ENCODE measurements around the gene SLC10A7. TPM values are rescaled to one million over a fixed set of nuclear protein-coding genes. Genes with fewer than 3 reads are reported as not detected.

SLC10A7 gene
- total RNA-seq, 1 donor from 2014 or later, result 8.9 TPM

- Mint-ChIP-seq H3K4me3 (ENCODE audit: unreplicated experiment) (no peak overlapping the region), H3K27ac (ENCODE audit: unreplicated experiment) (no peak overlapping the region), H3K9me3 (ENCODE audit: unreplicated experiment) (peaks cover 2% of the 10 kb centered on the region), H3K36me3 (ENCODE audit: low read depth, unreplicated experiment) (no peaks in the 10 kb centered on the region), H3K4me1 (ENCODE audit: low read depth, unreplicated experiment) (no peaks in the 10 kb centered on the region), H3K27me3 (ENCODE audit: low read depth, unreplicated experiment) (no peaks in the 10 kb centered on the region)
- H3K9ac ChIP-seq (ENCODE audit: low read length), result no peak overlapping the region
- no peak overlapping the region for H3K4me3 ChIP-seq (ENCODE audit: insufficient read depth, low read depth, low read length)
- peaks cover 3% of the 10 kb centered on the region for H4K20me1 ChIP-seq (ENCODE audit: insufficient read depth, low read length)
- no peaks in the 10 kb centered on the region for H3K27me3 ChIP-seq (ENCODE audit: insufficient read depth, low read length)
- no peak for TF ChIP-seq CTCF (IDR thresholded peaks at IDR 0.05; ENCODE audit: insufficient read depth, low read depth, low read length)
- no peak for TF ChIP-seq EZH2 (IDR thresholded peaks at IDR 0.05; ENCODE audit: insufficient read depth, low read length)
- no peaks in the 10 kb centered on the region for H3K36me3 ChIP-seq (ENCODE audit: insufficient read depth, low read length)
- DNase-seq (ENCODE audit: low read depth) (no peak), FAIRE-seq (no peak)
- H2AFZ ChIP-seq (ENCODE audit: low read depth, low read length), result no peak overlapping the region
- H3K9me3 ChIP-seq (ENCODE audit: insufficient read depth, low read depth, low read length), result no peaks in the 10 kb centered on the region
- H3K4me1 ChIP-seq (ENCODE audit: insufficient read depth, low read length), result no peaks in the 10 kb centered on the region
- no peak overlapping the region for H3K27ac ChIP-seq (ENCODE audit: low read depth, low read length)
- H3K79me2 ChIP-seq (ENCODE audit: insufficient read depth, low read length), result no peaks in the 10 kb centered on the region
- no peak overlapping the region for H3K4me2 ChIP-seq (ENCODE audit: low read length)
Observed at GRCh38 chr4:146389561-146389960, 132.2 kb downstream of the SLC10A7 start.

- no peaks in the 10 kb centered on the region for H3K9me3 ChIP-seq (ENCODE audit: insufficient read depth, low read depth, low read length)
- Mint-ChIP-seq H3K4me3 (ENCODE audit: unreplicated experiment) (no peak overlapping the region), H3K9me3 (ENCODE audit: unreplicated experiment) (no peaks in the 10 kb centered on the region), H3K27me3 (ENCODE audit: low read depth, unreplicated experiment) (no peaks in the 10 kb centered on the region), H3K27ac (ENCODE audit: unreplicated experiment) (no peak overlapping the region), H3K36me3 (ENCODE audit: low read depth, unreplicated experiment) (no peaks in the 10 kb centered on the region), H3K4me1 (ENCODE audit: low read depth, unreplicated experiment) (peaks cover 14% of the 10 kb centered on the region)
- H3K27me3 ChIP-seq (ENCODE audit: insufficient read depth, low read length), result no peaks in the 10 kb centered on the region
- no peaks in the 10 kb centered on the region for H3K36me3 ChIP-seq (ENCODE audit: insufficient read depth, low read length)
- H3K79me2 ChIP-seq (ENCODE audit: insufficient read depth, low read length), result no peaks in the 10 kb centered on the region
- no peak overlapping the region for H3K27ac ChIP-seq (ENCODE audit: low read depth, low read length)
- H4K20me1 ChIP-seq (ENCODE audit: insufficient read depth, low read length), result peaks cover 6% of the 10 kb centered on the region
- H3K4me2 ChIP-seq (ENCODE audit: low read length), result no peak overlapping the region
- no peak overlapping the region for H2AFZ ChIP-seq (ENCODE audit: low read depth, low read length)
- DNase-seq (ENCODE audit: low read depth), result no peak
- no peak for TF ChIP-seq EZH2 (IDR thresholded peaks at IDR 0.05; ENCODE audit: insufficient read depth, low read length)
- no peak for FAIRE-seq
- no peak overlapping the region for H3K4me3 ChIP-seq (ENCODE audit: insufficient read depth, low read depth, low read length)
- no peak overlapping the region for H3K9ac ChIP-seq (ENCODE audit: low read length)
- H3K4me1 ChIP-seq (ENCODE audit: insufficient read depth, low read length), result no peaks in the 10 kb centered on the region
Observed at GRCh38 chr4:146382194-146382593, 139.5 kb downstream of the SLC10A7 start.

- no peaks in the 10 kb centered on the region for H3K36me3 ChIP-seq (ENCODE audit: insufficient read depth, low read length)
- Mint-ChIP-seq H3K27me3 (ENCODE audit: low read depth, unreplicated experiment) (no peaks in the 10 kb centered on the region), H3K9me3 (ENCODE audit: unreplicated experiment) (peaks cover 3% of the 10 kb centered on the region), H3K4me1 (ENCODE audit: low read depth, unreplicated experiment) (peaks cover 14% of the 10 kb centered on the region), H3K27ac (ENCODE audit: unreplicated experiment) (no peak overlapping the region), H3K36me3 (ENCODE audit: low read depth, unreplicated experiment) (peaks cover 2% of the 10 kb centered on the region), H3K4me3 (ENCODE audit: unreplicated experiment) (no peak overlapping the region)
- FAIRE-seq (no peak), DNase-seq (ENCODE audit: low read depth) (no peak)
- peaks cover 6% of the 10 kb centered on the region for H4K20me1 ChIP-seq (ENCODE audit: insufficient read depth, low read length)
- H3K9ac ChIP-seq (ENCODE audit: low read length), result no peak overlapping the region
- no peaks in the 10 kb centered on the region for H3K27me3 ChIP-seq (ENCODE audit: insufficient read depth, low read length)
- H3K9me3 ChIP-seq (ENCODE audit: insufficient read depth, low read depth, low read length), result no peaks in the 10 kb centered on the region
- no peaks in the 10 kb centered on the region for H3K4me1 ChIP-seq (ENCODE audit: insufficient read depth, low read length)
- no peak overlapping the region for H2AFZ ChIP-seq (ENCODE audit: low read depth, low read length)
- H3K79me2 ChIP-seq (ENCODE audit: insufficient read depth, low read length), result no peaks in the 10 kb centered on the region
- no peak overlapping the region for H3K4me3 ChIP-seq (ENCODE audit: insufficient read depth, low read depth, low read length)
- TF ChIP-seq CTCF (IDR thresholded peaks at IDR 0.05; ENCODE audit: insufficient read depth, low read depth, low read length), result no peak
- TF ChIP-seq EZH2 (IDR thresholded peaks at IDR 0.05; ENCODE audit: insufficient read depth, low read length), result no peak
- no peak overlapping the region for H3K4me2 ChIP-seq (ENCODE audit: low read length)
- no peak overlapping the region for H3K27ac ChIP-seq (ENCODE audit: low read depth, low read length)
Observed at GRCh38 chr4:146381263-146381872, 140.4 kb downstream of the SLC10A7 start.
